Erythroblast (primary cell): ENCODE results near the gene TAS2R1.

ENCODE experiments used
- GATA1 ChIP-seq: IDR thresholded peaks from 2 replicates; pipeline ENCODE4 v1.6.1; 2011; ENCODE audit warnings: low read depth, mild to moderate bottlenecking, control low read depth, low read length, moderate library complexity
- POLR2A ChIP-seq: IDR thresholded peaks from 2 replicates; pipeline ENCODE4 v1.6.1; 2011; ENCODE audit warnings: mild to moderate bottlenecking, low read length

GRCh38 chr5:9617221-9617620 lies 12.9 kb downstream of the TAS2R1 start:
- TF ChIP-seq POLR2A, result no peak
- TF ChIP-seq GATA1, result no peak
